NCI-H146 (cell line): Measurements from ENCODE around the gene AUTS2.
A peak's percentile ranks its signal among the peaks of the same experiment; 100 is the strongest.

Experiments
- DNase-seq: peaks from one replicate; lab custom pipeline; 2025; lab: John Stamatoyannopoulos, UW

The AUTS2 gene

DNA sequence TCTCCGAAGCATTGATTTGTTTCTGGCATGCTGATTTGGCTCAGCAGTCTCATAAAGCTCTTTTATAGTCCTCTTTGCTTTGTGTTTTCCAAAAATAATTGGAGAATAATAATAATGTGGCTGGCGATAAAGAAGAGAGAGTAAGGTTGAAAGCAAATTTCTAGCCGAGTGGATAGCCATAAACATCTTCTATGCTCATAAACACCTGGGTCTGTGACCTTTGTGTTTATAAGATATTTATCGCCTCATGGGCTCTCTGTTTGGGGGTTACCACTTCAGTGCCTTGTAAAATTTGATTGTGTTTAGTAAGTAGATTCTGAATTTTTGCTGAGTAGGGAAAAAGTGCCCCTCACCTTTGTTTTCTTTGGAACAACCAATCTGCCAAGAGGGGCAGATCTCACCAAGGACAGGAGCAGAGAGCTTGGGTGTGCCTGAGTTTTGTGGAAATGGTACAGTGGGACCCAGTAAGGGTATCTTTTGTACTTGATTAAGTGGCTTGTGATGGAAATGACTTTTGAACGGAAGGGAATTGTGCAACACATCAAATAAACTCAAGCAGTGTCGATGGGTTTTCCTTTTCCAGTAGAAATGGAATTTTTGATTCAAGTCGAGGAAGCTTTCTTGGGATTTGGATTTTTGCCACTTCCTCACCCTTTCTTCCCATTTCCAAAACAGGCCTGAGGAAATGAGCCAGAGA is 220.5 kb downstream of the AUTS2 start:
- no peak for DNase-seq

DNA sequence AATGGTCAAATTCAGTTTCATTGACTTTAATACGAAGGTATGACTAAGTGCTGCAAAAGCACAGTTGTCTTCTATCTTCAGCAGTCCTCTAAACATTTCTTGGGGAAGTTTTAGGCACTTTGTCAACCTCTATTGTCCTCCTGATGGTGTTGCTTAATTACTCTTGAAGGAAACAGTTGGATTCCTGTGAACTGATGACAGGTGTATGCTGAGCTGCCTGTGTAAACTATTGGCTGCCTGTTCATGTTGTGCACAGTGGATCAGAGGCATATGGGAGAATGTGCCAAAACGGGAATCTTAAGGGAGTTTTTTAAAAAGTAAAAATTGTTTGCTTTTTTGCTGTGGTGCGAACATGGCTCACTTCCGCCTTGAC is 221.0 kb downstream of the AUTS2 start:
- no peak for DNase-seq

DNA sequence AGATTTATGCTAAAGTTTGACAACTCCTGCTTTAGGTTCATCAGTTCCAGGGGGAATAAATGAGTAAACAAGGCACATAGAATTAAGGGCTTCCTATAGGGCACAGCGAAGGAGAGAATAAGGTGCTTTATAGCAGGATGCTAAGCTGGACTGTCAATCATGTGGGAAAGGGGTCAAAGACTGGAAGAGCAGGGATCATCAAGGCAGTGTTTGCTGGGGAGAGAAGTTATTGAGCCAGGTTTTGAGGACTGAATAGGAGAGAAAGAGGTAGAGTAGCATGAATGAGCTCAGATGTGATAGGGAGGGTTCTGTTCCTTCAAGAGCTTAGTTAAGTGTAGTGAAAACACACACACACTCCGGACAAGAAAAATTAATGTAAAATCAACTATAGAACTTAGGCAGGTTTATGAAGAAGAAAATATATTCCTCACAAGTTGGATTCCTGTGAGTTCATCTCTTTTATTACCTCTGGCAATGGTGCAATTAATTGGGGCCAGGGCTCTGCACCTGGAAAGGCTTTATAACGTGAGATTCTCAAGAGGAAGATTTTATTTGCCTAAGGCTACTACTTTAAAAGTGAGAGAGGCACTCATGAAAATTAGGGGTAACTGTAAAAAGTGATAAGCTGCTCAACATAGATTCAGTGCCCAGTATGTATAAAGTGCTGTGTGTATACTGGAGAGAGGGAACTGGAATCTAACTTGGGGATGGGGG is 222.4 kb downstream of the AUTS2 start:
- no peak for DNase-seq

DNA sequence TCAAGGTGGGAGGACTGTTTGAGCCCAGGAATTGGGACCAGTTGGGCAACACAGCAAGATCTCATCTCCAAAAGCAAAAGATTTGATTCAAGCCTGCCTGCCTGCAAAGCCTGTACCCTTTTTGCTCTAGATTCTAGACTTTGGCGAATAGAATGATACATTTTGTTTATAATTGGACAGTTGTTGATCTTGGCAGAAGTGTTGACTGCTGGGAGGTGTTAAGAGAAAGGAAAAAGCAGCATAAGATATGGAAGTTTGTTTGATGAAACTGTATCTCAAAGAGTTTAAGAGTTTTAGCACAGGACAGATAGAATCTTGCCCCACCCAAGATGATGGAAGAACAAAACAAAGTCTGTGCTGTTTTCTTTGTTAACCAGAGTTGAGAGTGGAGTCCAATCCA is 224.1 kb downstream of the AUTS2 start:
- no peak for DNase-seq

DNA sequence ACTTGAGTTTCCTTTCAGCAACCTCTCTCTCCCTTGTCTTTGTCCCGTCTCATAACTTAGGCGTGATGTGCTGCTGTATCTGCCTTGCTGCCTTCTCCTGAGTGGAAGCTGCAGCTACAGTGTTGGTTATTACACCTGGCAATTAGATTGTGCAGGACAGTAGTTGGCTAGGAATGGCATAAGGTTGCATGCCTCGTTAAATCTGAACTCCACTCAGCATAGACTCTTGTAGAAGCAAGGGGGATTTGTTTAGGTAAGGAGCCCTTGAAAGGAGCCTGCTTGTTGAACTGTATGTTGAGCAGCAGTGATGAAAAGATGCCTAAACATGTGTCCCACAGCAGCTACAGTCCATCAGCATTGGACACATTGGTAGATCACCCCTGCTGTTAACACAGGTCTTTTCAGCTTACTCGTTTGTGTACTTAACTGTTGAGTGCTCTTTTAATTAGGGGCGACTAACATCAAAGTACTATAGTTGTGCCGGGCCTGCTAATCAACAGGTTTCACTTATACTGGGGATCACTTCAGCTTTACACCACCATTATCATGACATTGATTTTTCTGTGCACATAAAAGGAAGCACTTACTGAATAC is 225.0 kb downstream of the AUTS2 start:
- DNase-seq, result peak; percentile 79

DNA sequence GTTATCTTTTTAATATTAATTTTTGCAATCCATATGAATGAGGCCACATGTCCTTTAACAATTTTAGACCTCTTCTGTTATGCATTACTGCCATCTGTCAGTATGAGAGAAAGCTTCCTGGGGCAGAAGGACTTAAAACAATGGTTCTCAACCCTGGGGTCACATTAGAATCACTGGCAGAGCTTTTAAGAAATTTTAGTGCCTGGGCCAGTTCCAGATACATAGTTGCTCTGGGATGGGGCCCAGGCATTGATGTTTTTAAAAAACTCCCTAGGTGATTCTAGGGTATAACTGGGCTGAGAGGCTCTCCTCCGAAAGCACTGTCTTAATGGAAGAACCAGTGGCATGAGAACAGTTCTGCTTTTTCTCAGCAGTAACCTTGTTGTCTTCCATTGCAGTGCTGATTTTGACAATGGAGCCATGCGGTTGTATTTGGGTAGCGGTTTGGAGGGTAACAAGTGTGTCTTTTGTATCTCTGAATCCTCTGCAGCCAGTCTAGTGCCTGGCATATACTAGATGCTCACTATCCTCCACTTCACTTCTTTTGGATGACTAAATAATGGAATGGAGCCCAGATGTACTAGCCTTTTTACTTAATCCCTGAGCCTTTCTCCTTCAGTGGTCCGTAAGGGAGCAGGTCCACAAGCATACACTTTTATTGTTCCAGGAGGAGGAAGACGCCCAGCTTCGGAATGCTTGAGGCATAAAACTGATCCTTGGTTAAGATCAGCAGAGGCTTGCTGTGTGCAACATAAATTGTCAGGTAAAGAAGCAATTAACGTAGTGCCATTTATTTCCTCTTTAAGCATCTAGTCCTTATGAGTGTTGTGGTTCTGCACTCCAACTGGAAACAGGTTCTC is 227.1 kb downstream of the AUTS2 start:
- DNase-seq, result no peak

DNA sequence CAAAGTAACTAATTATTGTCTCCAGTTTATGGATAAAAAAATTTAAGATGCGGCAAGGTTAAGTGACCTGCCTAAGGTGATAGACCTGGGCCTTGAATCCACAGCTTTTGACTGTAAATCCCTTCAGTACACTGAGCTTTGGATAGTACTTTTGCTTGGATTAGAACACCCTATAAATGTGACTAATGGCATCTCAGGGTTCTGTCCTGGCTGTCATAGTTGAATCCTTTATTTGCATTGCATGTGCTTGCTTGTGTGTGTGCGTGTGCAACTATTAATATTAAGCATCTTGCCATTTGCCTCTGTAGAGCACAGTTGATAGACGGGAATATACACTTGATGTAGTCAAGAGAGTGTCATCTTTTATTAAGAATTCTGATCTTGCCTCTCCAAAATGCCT is 228.0 kb downstream of the AUTS2 start:
- DNase-seq, result no peak

DNA sequence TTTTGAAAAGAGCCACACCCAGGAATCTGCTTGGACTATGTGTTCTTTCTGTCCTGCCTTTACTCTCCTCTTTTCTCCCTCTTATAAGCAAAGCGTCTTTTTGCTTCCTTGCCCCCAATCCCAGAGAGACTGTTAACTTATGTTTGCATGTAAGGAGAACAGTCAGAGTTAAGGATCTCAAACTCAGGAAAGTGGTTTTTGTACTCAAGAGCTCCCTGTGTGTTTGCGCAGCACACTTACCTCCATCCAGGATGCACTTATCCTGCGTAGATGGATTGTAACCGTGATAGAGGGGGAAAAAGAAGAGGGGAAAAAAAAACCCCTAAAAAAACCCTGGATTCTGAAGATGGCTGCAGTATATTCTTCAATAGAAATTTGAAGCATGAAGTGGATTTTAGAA is 228.9 kb downstream of the AUTS2 start:
- no peak for DNase-seq

DNA sequence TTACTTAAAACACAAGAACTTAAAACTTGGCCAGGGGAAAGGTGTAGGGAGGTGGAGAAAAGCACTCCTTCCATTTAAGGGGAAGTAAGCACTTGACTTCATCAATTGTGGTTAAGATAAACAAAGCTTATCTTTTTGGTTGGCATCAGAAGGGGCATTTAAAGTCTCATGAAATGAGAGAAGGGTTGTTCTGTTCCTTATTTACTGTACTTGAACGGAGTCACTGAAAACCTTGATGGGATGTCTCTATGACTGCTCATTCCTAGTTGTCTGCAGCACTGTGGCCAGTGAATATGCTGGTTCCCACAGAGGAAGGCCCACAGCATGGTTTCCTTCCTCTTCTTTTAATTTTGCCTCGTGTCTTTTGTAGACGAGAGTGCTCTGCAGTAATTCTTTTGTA is 229.3 kb downstream of the AUTS2 start:
- no peak for DNase-seq

DNA sequence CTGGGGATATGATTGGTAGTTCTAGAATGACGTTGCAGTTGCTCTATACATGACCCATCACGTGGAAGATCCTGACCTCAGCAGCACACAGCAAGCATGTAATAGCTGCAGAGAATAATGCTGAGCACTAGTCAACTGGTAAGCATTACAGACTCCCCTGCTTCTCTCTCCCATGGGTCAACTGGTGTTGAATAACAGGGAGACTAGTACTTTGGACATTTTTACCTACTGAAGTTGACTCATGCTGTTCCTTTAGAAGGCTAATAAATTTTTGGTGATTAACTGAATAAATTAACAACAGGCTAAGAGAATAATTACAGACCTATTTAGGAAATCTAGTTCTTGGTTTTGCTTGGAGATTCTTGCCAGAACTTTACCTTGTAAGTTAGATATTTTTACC is 234.1 kb downstream of the AUTS2 start:
- no peak for DNase-seq

DNA sequence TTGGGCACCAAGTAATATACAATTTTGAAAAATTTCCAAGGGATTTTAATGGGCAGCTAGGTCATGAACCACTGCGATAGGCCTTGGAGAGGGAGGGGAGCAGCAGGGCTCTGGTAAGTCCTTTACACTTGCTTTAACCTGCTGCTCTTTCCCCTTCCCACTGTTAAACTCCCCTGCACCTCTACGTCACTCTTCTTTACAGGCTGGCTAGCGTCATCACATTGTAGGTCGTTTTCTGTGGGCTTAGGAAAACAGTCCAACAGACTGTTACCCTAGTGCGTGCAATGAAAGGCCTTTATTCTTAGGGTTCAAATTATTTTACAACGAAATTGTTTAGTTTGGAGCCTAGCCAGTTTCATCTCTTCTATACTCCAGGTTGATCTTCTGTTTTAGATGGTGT is 235.7 kb downstream of the AUTS2 start:
- DNase-seq, result no peak

DNA sequence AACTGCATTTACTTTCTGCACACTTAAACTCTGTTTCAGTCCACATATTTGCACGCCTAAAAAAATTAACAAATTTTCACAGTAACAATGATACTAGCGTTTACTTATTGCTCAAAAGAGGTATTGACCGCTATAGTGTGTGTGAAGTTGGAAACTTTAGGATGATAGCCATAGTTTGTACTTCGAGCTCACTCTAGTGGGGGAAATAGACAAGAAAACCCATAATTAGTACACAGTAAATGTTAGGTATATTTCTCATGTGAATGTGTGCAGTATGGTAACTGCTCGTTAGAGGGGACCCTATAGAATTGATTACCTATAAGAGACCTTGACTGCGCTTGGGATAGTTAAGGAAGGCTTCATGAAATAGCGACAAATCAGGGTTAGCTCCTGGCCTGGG is 238.4 kb downstream of the AUTS2 start:
- no peak for DNase-seq

DNA sequence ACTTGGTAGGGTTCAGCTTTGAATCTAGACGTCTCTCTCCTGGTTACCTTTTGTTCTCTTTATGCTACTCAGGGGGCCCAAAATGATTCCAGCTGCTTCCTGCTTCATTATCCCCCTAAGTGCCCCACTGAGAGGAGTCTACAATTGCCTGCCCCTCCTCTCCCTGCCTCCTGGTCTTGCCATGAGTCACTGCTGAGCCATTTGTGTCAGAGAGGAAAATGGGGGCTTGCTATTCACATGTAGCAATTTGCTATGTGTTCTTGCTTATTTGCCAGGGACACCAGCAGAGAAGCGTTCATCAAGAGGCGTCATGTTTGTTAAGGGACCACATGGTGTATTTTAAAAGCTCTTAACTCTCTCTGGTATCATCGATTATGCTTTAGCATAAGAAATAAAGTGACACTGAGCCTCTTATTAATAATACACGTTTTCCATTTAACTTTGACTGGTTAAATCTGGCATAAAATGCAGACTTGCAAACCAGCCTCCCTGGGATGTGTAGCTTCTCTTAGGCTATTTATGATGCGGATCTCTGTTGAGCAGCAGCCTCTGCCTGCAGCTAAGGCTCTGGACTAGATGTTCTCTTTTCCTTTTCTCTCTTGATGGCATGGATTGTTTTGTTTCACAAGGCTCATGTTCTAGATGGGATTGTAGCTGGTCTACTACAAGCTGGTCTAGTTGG is 239.3 kb downstream of the AUTS2 start:
- DNase-seq, result peak; percentile 99

DNA sequence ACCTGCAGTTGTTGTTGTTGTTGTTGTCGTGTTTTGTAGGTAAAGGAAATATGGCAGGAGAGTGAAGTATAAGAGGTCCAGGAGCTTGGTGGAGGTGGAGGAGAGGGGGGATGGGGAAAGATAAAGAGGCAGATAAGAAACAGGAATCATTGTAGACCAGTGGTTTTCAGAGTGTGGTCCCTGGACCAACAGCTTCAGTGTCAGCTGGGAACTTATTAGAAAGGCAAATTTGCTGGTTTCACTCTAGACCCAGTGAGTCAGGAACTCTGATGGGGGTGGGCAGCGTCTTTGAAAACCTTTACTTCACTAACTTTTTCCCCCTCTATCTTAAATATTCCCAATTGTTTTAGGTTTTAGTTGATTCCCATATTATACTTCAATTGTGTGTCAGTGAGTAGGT is 241.5 kb downstream of the AUTS2 start:
- no peak for DNase-seq

DNA sequence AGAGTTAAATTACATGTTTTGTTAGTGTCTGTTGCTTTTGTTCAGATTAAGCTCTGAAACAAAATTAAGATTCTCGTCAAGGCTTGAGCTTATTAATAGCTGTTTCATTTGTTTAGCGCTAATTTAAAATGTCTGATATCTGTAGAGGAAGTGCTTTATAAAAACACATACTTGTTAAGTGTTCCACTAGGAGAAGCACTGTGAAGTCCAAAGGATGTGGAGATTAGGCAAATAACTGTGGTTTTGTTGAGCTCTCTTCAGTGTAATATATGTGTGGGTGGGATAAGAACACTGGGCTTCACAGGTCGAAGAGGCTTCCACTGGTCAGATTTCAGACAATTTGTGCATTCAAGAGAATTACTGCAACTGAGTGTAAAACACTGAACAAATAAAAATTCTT is 242.0 kb downstream of the AUTS2 start:
- no peak for DNase-seq

DNA sequence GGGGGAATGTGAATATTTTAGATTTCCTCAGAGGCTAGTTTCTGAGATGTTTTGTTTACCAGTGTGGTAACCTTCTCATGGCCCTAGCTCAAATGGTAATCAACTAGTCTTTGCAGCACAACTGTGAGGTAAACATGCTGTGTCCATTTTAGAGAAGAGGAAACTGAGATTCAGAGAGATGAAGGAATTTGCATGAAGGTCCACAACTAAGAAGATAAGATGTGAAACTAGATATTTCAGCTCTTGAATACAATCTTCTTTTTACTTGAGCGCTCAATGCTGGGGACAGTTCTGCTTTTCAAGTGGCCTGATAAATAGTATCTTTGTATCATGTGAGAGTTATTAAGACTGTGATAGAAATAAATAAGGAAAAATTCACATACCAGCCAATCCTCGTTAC is 245.4 kb downstream of the AUTS2 start:
- DNase-seq, result no peak

DNA sequence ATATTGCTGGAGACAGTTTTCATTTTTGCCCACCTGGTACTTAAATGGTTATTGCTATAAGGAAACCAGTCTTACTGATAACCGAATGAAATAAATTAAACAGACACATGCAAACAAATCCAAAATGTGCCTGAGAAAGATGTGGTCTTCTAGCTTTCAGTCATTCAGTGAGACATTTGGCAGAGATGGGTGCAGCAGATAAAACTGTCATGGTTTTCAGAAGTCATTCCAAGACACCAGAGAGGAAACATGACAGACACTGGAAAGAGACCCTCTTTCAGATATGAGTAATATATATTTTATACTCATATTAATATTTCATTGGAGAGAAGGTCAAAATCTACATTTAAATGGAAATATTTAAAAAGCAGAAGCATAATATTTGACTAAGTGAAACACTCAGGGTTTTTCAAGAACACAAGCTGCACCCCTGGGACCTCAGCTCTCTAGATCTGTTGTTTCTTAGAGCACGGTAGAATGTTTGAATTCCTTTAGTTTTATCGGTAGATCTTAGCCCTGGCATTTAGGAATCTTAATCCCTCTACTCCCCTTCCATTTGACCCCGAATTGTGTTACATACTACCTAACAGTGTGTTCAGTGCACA is 246.1 kb downstream of the AUTS2 start:
- no peak for DNase-seq

DNA sequence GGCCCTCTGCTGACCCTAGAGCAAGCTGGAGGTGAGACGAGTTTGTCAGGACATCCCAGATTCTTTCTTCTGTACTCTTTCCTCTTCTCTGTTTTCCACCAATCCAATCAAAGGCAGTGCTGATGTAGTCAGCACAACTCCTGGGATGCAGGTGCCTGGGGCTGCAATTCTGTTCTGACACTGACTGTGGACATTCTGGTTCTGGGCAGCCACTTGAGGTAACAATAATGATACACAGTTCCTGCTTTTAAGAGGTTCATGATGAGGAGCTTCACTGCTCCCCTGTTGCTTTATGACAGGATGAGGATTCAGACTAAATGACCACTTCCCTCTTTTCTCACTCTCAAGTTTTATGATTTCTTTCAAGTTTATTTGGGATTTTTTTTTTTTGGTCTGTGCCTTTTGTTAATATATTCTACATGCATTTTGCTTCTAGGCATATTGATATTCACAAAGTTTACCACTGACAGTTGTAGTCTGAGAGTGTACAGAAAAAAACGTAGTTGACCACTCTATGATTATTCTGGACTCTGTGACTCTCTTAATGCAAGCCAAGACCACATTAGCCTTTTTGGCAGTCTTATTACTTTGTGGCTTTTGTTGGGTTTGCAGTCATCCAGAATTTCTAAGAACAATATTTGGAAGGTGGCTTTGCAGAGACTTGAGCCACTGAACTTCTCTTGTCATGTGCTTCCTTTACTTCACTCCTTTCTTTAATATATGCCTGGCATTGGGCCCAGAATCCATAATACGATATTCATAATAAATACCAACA is 247.6 kb downstream of the AUTS2 start:
- no peak for DNase-seq

DNA sequence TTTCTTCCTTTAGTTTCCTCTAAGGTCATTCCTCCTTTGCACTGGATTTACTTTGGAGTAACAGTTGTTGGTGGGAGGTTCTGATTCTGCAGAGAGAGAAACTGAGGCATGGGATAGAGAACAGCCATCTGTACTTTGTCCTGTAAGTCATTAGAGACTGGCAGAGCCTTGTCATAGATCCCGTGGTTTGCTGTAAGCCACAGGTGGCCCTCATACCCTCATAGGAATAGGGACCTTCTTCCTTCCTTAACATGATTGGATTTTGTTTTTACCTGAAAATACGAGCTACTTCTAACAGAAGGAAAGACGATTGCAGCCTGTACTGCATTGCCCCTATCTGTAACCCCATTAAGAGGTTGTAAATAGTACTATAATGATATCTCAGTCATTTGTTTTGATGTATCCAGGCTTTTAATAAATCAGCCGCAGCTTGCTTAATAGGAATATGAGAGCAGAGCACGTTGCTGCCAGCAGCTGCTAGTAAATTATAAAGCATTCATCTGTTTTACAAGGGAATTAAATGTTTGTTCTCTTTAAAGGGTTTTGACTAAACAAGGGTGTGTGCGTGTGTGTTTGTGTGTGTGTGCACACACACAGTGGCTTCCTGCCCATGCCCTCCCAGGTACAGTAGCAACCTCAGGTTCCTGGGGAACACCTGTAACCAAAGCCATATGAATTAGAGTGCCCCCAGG is 249.8 kb downstream of the AUTS2 start:
- DNase-seq, result peak; percentile 90

DNA sequence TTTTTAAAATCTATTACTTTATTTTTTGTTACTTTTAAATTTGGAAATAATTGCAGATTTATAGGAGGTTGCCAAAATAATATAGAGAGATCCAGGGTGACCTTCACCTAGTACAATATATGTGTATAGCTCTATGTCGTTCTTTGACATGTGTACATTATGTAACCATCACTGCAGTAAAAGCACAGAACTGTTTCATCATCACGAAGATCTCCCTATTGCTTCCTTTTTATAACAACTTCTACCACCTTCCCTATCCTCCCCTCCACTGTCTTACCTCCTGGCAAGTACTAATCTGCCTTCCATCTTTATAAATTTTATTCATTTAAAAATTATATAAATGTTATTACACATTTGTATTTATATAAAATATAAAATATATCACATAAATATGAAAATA is 251.0 kb downstream of the AUTS2 start:
- no peak for DNase-seq
